H1 (cell line): Measurements from ENCODE around the gene EIPR1. TPM values are rescaled to one million over a fixed set of nuclear protein-coding genes. Genes with fewer than 3 reads are reported as not detected.

ENCODE experiments used
- CTCF ChIA-PET: fragments of 300-600 bp; sonication (Branson Sonifier 250); formaldehyde crosslinking; loops from one replicate; lab custom pipeline; 2021; ENCODE audit not compliant: partially characterized antibody; lab: Charles Lee
- POLR2A ChIA-PET: fragments of 300-600 bp; sonication (Branson Sonifier 250); formaldehyde crosslinking; loops from one replicate; lab custom pipeline; 2021; ENCODE audit warnings: inconsistent platforms; ENCODE audit not compliant: partially characterized antibody; lab: Charles Lee
- DNase-seq, 2 experiments: peaks; one replicate each; pipeline versions ENCODE4 v3.0.0 to v3.0.0-alpha.2; 2010 to 2022; ENCODE audit warnings: low spot score in 2 of 2, low read depth in 1 of 2, mixed read lengths in 1 of 2
- FAIRE-seq: peaks from 2 replicates; lab custom pipeline; 2011; peaks lifted over from hg19 to GRCh38; lab: Jason Lieb, UNC
- H2AFZ ChIP-seq: 2 replicates; pipeline ENCODE4 v1.8.1; 2012; ENCODE audit warnings: low read length, inconsistent platforms
- H2AK5ac ChIP-seq: 2 replicates; pipeline ENCODE4 v1.6.1; 2013; ENCODE audit warnings: low read depth, low read length
- H2BK120ac ChIP-seq: replicated peaks from 2 replicates; pipeline ENCODE3; 2013; ENCODE audit warnings: low read depth, low read length, inconsistent platforms
- H2BK12ac ChIP-seq: 2 replicates; pipeline ENCODE4 v1.6.1; 2013; ENCODE audit warnings: low read depth, low read length
- H2BK15ac ChIP-seq: 2 replicates; pipeline ENCODE4 v1.6.1; 2013; ENCODE audit warnings: low read length
- H2BK20ac ChIP-seq: 2 replicates; pipeline ENCODE4 v1.6.1; 2013; ENCODE audit warnings: low read length
- H2BK5ac ChIP-seq: 2 replicates; pipeline ENCODE4 v1.6.1; 2013; ENCODE audit warnings: low read depth, low read length
- H3K14ac ChIP-seq: 2 replicates; pipeline ENCODE4 v1.6.1; 2013; ENCODE audit warnings: inconsistent platforms; ENCODE audit not compliant: insufficient read length
- H3K18ac ChIP-seq: 2 replicates; pipeline ENCODE4 v1.6.1; 2013; ENCODE audit warnings: low read length; ENCODE audit errors: extremely low read depth
- H3K23ac ChIP-seq: 2 replicates; pipeline ENCODE4 v1.6.1; 2013; ENCODE audit warnings: inconsistent platforms; ENCODE audit not compliant: insufficient read length
- H3K23me2 ChIP-seq: 2 replicates; pipeline ENCODE4 v1.6.1; 2013; ENCODE audit warnings: low read depth, low read length
- H3K27ac ChIP-seq: 2 replicates; pipeline ENCODE4 v1.6.1; 2011; ENCODE audit warnings: low read depth, low read length, inconsistent platforms
- H3K27me3 ChIP-seq, 4 experiments: replicated peaks in 1 of 4; 1 replicate in 1 of 4; 2 replicates in 3 of 4; pipeline versions ENCODE4 v1.6.1 to v1.8.1; 2011 to 2013; ENCODE audit warnings: low read length in 3 of 4, mild to moderate bottlenecking in 3 of 4, inconsistent platforms in 2 of 4, mixed read lengths in 2 of 4, moderate library complexity in 1 of 4; ENCODE audit not compliant: control insufficient read depth in 3 of 4, insufficient read depth in 3 of 4; ENCODE audit errors: extremely low read depth in 1 of 4
- H3K36me3 ChIP-seq, 4 experiments: 2 replicates each; pipeline versions ENCODE4 v1.6.1 to v1.8.1; 2011 to 2013; ENCODE audit warnings: mild to moderate bottlenecking in 4 of 4, low read length in 3 of 4, moderate library complexity in 2 of 4, control low read depth in 1 of 4, inconsistent platforms in 1 of 4; ENCODE audit not compliant: insufficient read depth in 4 of 4, control insufficient read depth in 2 of 4
- H3K4ac ChIP-seq: replicated peaks from 2 replicates; pipeline ENCODE3; 2013; ENCODE audit warnings: low read length, low read depth, mixed read lengths, inconsistent platforms; ENCODE audit not compliant: insufficient read length
- H3K4me1 ChIP-seq, 4 experiments: replicated peaks in 1 of 4; 1 replicate in 1 of 4; 2 replicates in 3 of 4; pipeline versions ENCODE4 v1.6.1 to v1.8.1; 2011 to 2013; ENCODE audit warnings: low read length in 3 of 4, inconsistent platforms in 2 of 4, mixed read lengths in 1 of 4; ENCODE audit not compliant: insufficient read depth in 4 of 4, control insufficient read depth in 3 of 4
- H3K4me2 ChIP-seq, 2 experiments: 2 replicates each; pipeline versions ENCODE4 v1.6.1 to v1.8.1; 2011 to 2013; ENCODE audit warnings: low read depth in 2 of 2, low read length in 2 of 2, control low read depth in 1 of 2, inconsistent platforms in 1 of 2, mild to moderate bottlenecking in 1 of 2; ENCODE audit not compliant: insufficient read depth in 1 of 2
- H3K4me3 ChIP-seq, 4 experiments: fragments of 200-600, 300-600 bp in 1 of 4; sonication (generic), shearing (Covaris generic), sonication (Bioruptor Twin) in 1 of 4; 2 replicates each; pipeline versions ENCODE4 v1.5.1 to v1.8.1; 2011 to 2016; ENCODE audit warnings: low read length in 4 of 4, low read depth in 3 of 4, control low read depth in 2 of 4, inconsistent platforms in 2 of 4, mild to moderate bottlenecking in 2 of 4, mixed read lengths in 1 of 4, moderate library complexity in 1 of 4; ENCODE audit not compliant: insufficient read depth in 2 of 4; ENCODE audit errors: extremely low read depth in 1 of 4
- H3K56ac ChIP-seq: replicated peaks from 2 replicates; pipeline ENCODE3; 2013; ENCODE audit warnings: low read depth, mild to moderate bottlenecking, mixed read lengths, low read length, inconsistent platforms; ENCODE audit not compliant: insufficient read length
- H3K79me1 ChIP-seq: 2 replicates; pipeline ENCODE4 v1.6.1; 2013; ENCODE audit warnings: low read depth, low read length, control low read depth
- H3K79me2 ChIP-seq, 2 experiments: 2 replicates each; pipeline versions ENCODE4 v1.6.1 to v1.8.1; 2012 to 2013; ENCODE audit warnings: low read length in 2 of 2, mild to moderate bottlenecking in 2 of 2, inconsistent platforms in 1 of 2; ENCODE audit not compliant: insufficient read depth in 2 of 2, control insufficient read depth in 1 of 2
- H3K9ac ChIP-seq, 4 experiments: replicated peaks in 1 of 4; 1 replicate in 1 of 4; 2 replicates in 3 of 4; pipeline versions ENCODE4 v1.6.1 to v1.8.1; 2011 to 2013; ENCODE audit warnings: low read depth in 3 of 4, low read length in 3 of 4, control low read depth in 2 of 4, mild to moderate bottlenecking in 2 of 4, moderate library complexity in 2 of 4, inconsistent platforms in 1 of 4; ENCODE audit errors: extremely low read depth in 1 of 4
- H3K9me3 ChIP-seq, 2 experiments: 2 replicates each; pipeline versions ENCODE4 v1.6.1 to v1.8.1; 2012 to 2013; ENCODE audit warnings: mild to moderate bottlenecking in 2 of 2, moderate library complexity in 2 of 2, control low read depth in 1 of 2, inconsistent platforms in 1 of 2, low read depth in 1 of 2, low read length in 1 of 2, mixed read lengths in 1 of 2; ENCODE audit not compliant: insufficient read depth in 2 of 2
- H4K20me1 ChIP-seq, 2 experiments: replicated peaks in 1 of 2; 2 replicates each; pipeline versions ENCODE3 to v1.8.1; 2011 to 2013; ENCODE audit warnings: inconsistent platforms in 2 of 2, low read length in 2 of 2, mild to moderate bottlenecking in 1 of 2; ENCODE audit not compliant: insufficient read depth in 2 of 2, control insufficient read depth in 1 of 2
- H4K5ac ChIP-seq: 2 replicates; pipeline ENCODE4 v1.6.1; 2013; ENCODE audit warnings: low read length, low read depth, mixed read lengths, inconsistent platforms; ENCODE audit not compliant: insufficient read length
- H4K8ac ChIP-seq: 2 replicates; pipeline ENCODE4 v1.8.0; 2013; ENCODE audit warnings: mild to moderate bottlenecking, moderate library complexity, low read length, inconsistent platforms; ENCODE audit not compliant: insufficient read depth; ENCODE audit errors: extremely low read depth
- H4K91ac ChIP-seq: replicated peaks from 2 replicates; pipeline ENCODE3; 2013; ENCODE audit warnings: low read length, mixed read lengths, inconsistent platforms; ENCODE audit not compliant: insufficient read length
- CHD2 ChIP-seq: IDR thresholded peaks from 2 replicates; pipeline ENCODE4 v1.6.1; 2012; ENCODE audit warnings: low read length, improper control_type of control experiment
- EGR1 ChIP-seq: IDR thresholded peaks from 2 replicates; pipeline ENCODE4 v1.6.1; 2011; ENCODE audit warnings: low read depth, low read length, borderline replicate concordance
- KDM4A ChIP-seq: IDR thresholded peaks from one replicate; pipeline ENCODE4 v1.7.1; 2012; ENCODE audit warnings: low read depth, mild to moderate bottlenecking, moderate library complexity, low read length, inconsistent platforms; ENCODE audit not compliant: severe bottlenecking
- KDM5A ChIP-seq: fragments of 200-600 bp; IDR thresholded peaks from 2 replicates; pipeline ENCODE4 v1.7.1; 2012; ENCODE audit warnings: mild to moderate bottlenecking, low read length, inconsistent platforms, mixed read lengths
- SP1 ChIP-seq: IDR thresholded peaks from 2 replicates; pipeline ENCODE4 v1.6.1; 2011; ENCODE audit warnings: low read depth, low read length
- TBP ChIP-seq: IDR thresholded peaks from 2 replicates; pipeline ENCODE4 v1.6.1; 2011; ENCODE audit warnings: low read depth, low read length, improper control_type of control experiment
- WGBS, 2 experiments: shearing (Covaris generic) in 1 of 2; methylation state at CpG; one replicate each; pipeline versions ENCODE4 v1.1.6 to v1.1.7; 2013 to 2015; ENCODE audit warnings: low lambda C conversion rate in 2 of 2, mixed read lengths in 2 of 2, inconsistent platforms in 1 of 2, low coverage in 1 of 2, missing lambda C conversion rate in 1 of 2; ENCODE audit not compliant: insufficient replicate concordance in 2 of 2, insufficient coverage in 1 of 2, insufficient read length in 1 of 2; ENCODE audit errors: extremely low coverage in 1 of 2, missing lambda C conversion rate in 1 of 2; 5-methylcytosine and 5-hydroxymethylcytosine counted together
- polyA plus RNA-seq, 7 experiments: library from polyadenylated mRNA; depleted of rRNA in 3 of 7; stranded (reverse) in 5 of 7; unstranded in 2 of 7; fragments of >200 nt in 5 of 7; fragments of 200-250 nt in 2 of 7; gene quantifications; 1 replicate in 5 of 7; 2 replicates in 1 of 7; 4 replicates in 1 of 7; pipeline versions ENCODE4 v1.2.1 to v1.2.3, GENCODE V29; 2011 to 2013; ENCODE audit warnings: missing spikeins in 2 of 7, mixed read lengths in 2 of 7
- total RNA-seq: library from RNA; stranded (reverse); fragmentation: NEBNext Ultra II Directional; extraction: Animal tissue kit (Norgen Biotek cat#: 25700); gene quantifications from 2 replicates; pipeline ENCODE4 v1.2.1, GENCODE V29; 2021

EIPR1 gene
- total and polyA plus RNA-seq, 2 of the 8 experiments (the other 6 are each of a cell fraction or from before 2014, with no cell fraction given) = 26.3 to 56.4 TPM

DNA sequence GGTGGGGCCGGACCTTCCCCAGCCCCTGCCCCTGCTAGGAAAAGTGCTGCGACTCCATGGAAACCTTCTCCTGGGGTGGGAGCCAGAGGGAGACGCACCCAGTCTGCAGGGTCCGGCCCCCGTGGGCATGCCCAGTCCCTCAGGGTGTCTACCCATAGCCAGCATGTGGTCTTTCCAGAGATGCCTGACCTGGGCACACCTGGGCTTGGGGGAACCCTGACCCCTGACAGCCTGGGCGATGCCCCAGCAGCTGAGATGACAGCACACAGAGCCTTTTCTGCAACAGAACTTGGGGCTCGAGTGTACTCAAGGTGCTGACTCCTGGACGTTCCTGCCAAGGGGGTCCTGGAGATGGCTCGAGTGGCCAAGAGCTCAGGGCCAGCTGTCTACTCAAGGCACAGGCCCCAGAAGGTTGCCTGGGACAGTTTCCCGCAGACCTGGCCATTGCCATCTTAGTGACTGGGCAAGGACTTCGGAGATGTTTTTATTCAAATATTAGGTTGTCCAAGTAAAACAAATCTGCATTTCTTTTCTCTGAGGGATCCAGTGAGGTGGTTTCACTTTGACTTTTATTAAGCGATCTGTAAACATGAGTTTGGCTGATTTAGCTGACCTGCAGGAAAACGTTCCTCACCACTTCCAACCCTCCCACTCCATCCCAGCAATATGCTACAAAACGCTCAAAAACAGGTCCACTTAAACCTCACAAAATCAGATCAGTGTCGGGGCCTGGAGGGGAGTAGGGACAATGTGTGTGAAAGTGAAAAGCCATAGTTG, 228.0 kb downstream of the EIPR1 start:
- Histone ChIP-seq H3K18ac (no peak overlapping the region), H4K91ac (no peak overlapping the region), H4K8ac (no peak overlapping the region), H3K4ac (no peak overlapping the region), H3K36me3 (no peaks in the 10 kb centered on the region), H4K20me1 (no peaks in the 10 kb centered on the region), H3K4me2 (no peak overlapping the region), H2BK15ac (no peak overlapping the region), H2BK20ac (no peak overlapping the region), H2AK5ac (no peak overlapping the region), H3K14ac (no peak overlapping the region), H3K79me2 (no peaks in the 10 kb centered on the region), H3K56ac (no peak overlapping the region), H3K27ac (no peak overlapping the region), H2BK120ac (no peak overlapping the region), H3K4me1 (no peaks in the 10 kb centered on the region), H3K79me1 (no peaks in the 10 kb centered on the region), H3K4me3 (no peak overlapping the region), H2BK12ac (no peak overlapping the region), H2AFZ (no peak overlapping the region), H3K9ac (no peak overlapping the region), H4K5ac (no peak overlapping the region), H2BK5ac (no peak overlapping the region), H3K27me3 (no peaks in the 10 kb centered on the region), H3K23me2 (no peaks in the 10 kb centered on the region), H3K23ac (no peak overlapping the region), H3K9me3 (peaks cover 0 to 9% of the 10 kb centered on the region in 2 experiments; a peak in 2 of 4 replicates)
- WGBS, 2 experiments = 81% methylated on average over 13 of the region's 15 CpGs; no CpG with 5 or more reads in 1 of the 2 experiments
- CTCF ChIA-PET = interaction anchor here (1.0 kb wide), 1 partner anchor 58 kb away, joined by 3 read pairs; no protein-coding TSS in a partner anchor
- DNase-seq (no peak), FAIRE-seq (no peak)
- no peak for TF ChIP-seq KDM5A
- no peak for TF ChIP-seq EGR1
- no peak for TF ChIP-seq KDM4A
- TF ChIP-seq CHD2 = no peak
- no peak for TF ChIP-seq TBP
- TF ChIP-seq SP1 = no peak
- POLR2A ChIA-PET = no interaction called here
